OCI-LY1 (cell line): ENCODE measurements around the gene SCAMP3.
"Not testable (repeated sequence)": the region's sequence is repeated elsewhere in the genome, so short reads cannot be mapped to it uniquely, and the experiment has no call there.

Source experiments
- CTCF ChIP-seq: fragments of 200-600 bp; sonication (generic), shearing (Covaris generic); IDR thresholded peaks from 2 replicates; pipeline ENCODE4 v1.5.1; 2017; ENCODE audit warnings: mild to moderate bottlenecking, antibody characterized with exemption, low read length, moderate library complexity, mixed read lengths
- EZH2 ChIP-seq: fragments of 200-600 bp; sonication (generic), shearing (Covaris generic); IDR thresholded peaks from 2 replicates; pipeline ENCODE4 v1.8.0; 2017; ENCODE audit warnings: borderline replicate concordance, mixed run types, mild to moderate bottlenecking, antibody characterized with exemption, low read length, moderate library complexity, mixed read lengths

DNA sequence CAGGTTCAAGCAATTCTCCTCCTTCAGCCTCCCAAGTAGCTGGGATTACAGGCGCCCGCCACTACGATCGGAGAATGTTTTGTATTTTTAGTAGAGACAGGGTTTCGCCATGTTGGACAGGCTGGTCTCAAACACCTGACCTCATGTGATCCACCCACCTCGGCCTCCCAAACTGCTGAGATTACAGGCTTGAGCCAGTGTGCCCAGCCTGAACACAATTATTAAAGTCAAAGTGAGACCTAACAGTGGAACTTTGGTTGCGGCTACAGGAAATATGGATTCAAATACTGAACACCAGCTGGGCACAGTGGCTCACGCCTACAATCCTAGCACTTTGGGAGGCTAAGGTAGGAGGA, 36.8 kb downstream of the SCAMP3 start:
- not testable (repeated sequence) for TF ChIP-seq EZH2, CTCF
